ENCODE results near the gene CORT.
A peak's percentile ranks its signal among the peaks of the same experiment; 100 is the strongest.
"Not testable (repeated sequence)": the region's sequence is repeated elsewhere in the genome, so short reads cannot be mapped to it uniquely, and the experiment has no call there.

The CORT gene

DNA sequence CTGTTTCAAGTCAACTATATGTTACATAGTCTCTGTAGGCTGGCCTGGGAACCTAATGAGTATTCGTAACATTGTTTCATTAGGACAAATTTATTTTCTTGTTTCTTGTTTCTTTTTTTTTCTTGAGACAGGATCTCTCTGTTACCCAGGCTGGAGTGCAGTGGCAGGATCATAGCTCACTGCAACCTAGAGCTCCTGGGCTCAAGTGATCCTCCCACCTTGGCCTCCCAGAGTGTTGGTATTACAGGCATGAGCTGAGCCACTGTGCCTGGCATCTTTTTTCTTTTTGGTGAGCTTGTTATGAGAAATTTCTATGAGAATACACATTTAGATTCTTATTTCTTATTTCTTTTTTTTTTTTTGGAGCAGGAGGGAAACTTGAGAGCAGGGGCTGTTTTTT, 12.8 kb upstream of the CORT start:
- FAIRE-seq (no peak), DNase-seq (ENCODE audit: insufficient read length, low spot score) (no peak)

DNA sequence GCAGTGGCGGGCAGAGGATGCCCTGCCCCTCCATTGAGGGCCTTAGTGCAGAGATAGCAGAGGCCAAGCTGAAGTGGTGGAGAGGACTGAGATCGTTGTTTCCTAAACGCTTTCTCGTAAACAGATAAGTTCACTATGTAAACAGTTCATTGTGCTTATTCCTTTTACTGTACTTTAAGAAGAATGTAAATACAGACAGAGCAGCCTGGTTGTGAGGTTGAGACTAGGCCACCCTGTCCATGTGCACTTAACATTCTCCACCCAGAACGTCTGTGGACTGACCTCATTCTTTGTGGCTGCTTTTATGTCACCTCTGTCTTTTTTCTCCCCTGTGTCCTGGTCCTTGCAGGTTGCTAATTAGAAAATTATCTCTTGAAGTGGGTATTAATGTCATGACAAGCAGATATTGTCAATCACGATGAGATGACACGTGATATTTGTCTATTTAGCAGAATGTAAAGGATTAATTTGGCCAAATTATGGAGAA, 11.1 kb upstream of the CORT start:
- DNase-seq (ENCODE audit: insufficient read length, low spot score), result no peak
- no peak for FAIRE-seq

DNA sequence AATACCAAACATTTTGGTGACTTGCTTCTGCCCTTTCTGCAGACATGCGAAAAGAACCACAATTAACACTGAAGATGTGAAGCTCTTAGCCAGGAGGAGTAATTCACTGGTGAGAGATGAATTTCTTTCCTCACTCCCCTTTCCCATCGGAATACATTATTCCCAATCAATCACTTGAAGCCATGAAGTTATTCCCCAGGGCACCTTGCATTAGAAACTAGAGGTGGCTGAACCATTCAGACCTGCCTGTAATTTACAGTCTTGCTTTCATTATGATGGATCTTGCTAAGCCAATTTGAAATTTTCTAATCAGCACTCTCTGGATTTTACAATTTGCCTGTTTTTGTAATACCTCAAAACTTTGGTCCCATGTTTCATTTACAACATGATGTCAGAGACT, 9.5 kb upstream of the CORT start:
- no peak for FAIRE-seq

DNA sequence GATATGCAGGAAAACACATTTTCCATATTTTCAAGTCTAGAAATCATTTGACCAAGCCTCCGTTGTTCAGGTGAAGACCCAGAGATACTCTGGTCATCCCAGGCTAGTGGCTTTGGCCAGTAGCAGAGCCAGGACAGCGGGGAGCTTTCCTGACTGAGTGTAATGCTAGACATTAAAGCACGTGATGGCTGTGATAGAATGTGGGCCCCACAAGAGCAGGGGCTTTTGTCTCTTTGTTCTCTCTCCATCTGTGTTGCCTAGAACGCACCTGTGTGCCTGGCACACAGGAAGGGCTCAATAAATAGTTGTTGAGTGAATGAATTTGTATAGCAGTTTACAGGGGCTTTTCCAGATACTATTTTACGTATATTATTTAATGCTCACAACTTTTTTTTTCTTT, 9.0 kb upstream of the CORT start:
- FAIRE-seq (no peak), DNase-seq (ENCODE audit: insufficient read length, low spot score) (no peak)

More for the DNA sequence above, 9.5 kb upstream of the CORT start:
- no peak for DNase-seq (ENCODE audit: insufficient read length, low spot score)

DNA sequence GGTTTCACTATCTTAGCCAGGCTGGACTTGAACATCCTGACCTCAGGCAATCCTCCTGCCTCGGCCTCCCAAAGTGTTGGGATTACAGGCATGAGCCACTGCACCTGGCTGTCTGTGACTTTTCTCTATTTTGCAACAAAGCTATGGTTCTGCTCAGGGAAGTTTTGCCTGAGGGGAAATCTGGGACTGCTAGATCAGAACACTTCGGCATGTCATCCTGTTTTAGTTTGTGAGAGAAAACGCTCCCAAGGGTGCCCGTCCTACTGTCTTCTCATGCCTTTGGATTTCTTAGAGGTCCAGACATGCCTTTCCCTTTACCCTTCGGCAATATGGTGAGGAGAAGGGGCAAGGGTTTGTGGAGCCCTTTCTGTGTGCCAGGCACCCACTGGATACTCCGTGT, 5.6 kb upstream of the CORT start:
- FAIRE-seq (no peak), DNase-seq (ENCODE audit: insufficient read length, low spot score) (no peak)

DNA sequence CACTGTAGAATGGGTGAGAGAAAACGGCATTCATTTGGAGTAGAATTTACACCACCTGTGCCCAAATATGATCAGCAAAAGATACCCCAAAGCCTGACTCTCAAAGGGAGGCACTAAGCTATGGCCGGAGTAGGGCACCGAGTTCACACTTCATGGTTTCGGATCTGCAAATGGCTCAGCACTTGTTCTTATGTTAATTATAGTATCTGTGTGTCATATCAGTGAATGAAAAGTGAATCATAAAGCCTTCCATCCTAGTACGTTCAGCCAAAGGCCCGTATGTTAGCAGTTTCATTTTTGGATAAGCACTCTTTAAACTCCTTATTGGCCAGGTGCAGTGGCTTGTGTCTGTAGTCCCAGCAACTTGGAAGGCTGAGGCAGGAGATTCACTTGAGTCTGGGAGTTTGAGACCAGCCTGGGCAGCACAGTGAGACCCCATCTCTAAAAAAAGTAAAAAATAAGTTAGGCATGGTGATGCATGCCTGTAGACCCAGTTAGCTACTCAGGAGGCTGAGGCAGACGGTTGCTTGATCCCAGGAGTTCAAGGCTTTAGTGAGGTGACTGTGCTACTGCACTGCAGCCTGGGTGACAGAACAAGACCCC, 4.9 kb upstream of the CORT start:
- DNase-seq (ENCODE audit: insufficient read length, low spot score) (no peak), FAIRE-seq (no peak)

DNA sequence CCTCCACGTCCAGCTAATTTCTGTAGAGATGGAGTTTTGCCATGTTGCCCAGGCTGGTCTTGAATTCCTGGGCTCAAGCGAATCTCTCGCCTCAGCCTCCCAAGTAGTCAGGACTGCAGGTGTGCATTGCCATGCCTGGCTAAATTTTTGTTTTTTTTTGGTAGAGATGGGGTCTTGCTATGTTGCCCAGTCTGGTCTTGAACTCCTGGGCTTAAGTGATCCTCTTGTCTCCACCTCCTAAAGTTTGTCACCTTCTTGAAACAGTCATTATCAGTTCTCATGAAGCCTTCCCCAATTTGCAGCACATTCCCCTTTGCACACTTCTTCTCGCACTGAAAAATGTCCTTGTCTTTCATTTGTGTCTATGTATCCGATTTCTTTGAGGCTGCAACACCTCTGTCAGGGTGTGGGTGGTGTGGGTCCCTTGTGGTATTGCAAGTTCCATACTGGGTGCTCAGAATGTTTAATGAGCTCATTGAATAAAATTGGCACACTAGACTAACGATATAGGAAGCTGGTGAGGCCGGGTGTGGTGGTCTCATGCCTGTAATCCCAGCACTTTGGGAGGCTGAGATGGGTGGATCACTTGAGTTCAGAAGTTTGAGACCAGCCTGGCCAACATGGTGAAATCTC, 2.9 kb upstream of the CORT start:
- no peak for DNase-seq (ENCODE audit: insufficient read length, low spot score)
- no peak for FAIRE-seq

DNA sequence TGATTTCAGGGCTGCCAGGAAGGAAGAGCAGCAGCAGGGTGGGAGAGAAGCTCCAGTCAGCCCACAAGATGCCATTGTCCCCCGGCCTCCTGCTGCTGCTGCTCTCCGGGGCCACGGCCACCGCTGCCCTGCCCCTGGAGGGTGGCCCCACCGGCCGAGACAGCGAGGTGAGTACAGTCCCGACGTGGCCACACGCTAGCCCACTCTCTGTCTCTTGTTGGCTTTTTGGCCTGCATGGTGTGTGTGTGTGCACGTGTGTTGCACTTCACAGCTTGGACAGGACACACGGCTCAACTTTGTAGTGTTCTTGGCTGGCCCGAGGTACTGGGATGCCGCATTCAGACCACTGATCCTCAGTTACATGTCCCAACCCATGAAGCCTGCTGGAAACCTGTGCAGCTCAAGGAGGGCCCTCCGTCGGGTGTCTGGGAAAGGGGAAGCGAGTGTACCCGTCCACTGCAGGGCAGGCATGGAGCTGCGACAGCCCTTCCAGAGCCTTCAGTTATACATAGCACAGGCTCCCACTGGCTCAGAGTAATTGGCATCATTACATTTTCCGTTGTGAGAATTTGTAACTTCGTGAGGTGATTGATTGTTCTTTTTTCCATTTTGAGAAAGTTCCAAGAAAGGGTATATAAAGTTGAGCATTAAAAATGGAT, 454 bp downstream of the CORT start:
- FAIRE-seq, result no peak
- no peak for DNase-seq (ENCODE audit: insufficient read length, low spot score)

DNA sequence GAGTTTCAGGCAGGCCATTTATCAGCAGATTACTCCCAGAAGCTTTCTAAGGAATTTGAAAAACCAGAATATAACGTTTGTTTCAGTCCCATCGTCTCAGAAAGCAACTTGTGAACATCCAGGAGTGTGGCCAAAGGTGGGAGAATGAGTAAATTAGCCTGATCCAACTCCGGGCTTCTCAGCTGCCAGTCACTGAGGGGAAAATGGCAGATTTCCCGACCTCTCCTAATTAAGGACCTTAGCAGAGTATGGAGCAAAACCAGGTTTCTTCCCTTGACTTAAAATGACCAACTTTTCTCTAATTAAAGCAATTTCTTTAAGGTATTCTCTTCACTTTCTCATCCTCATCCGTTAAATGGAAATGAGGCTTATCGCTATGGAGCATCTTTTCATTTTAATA, 1.0 kb downstream of the CORT start:
- FAIRE-seq (no peak), DNase-seq (ENCODE audit: insufficient read length, low spot score) (no peak)

DNA sequence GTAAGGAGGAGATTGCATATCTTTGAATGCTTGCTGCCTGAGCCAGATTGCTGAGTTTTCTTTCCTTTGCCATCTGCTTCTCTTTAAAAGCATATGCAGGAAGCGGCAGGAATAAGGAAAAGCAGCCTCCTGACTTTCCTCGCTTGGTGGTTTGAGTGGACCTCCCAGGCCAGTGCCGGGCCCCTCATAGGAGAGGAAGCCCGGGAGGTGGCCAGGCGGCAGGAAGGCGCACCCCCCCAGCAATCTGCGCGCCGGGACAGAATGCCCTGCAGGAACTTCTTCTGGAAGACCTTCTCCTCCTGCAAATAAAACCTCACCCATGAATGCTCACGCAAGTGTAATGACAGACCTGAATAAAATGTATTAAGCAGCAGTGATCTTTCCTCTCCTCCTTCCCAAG, 1.5 kb downstream of the CORT start:
- no peak for DNase-seq (ENCODE audit: insufficient read length, low spot score)
- no peak for FAIRE-seq

DNA sequence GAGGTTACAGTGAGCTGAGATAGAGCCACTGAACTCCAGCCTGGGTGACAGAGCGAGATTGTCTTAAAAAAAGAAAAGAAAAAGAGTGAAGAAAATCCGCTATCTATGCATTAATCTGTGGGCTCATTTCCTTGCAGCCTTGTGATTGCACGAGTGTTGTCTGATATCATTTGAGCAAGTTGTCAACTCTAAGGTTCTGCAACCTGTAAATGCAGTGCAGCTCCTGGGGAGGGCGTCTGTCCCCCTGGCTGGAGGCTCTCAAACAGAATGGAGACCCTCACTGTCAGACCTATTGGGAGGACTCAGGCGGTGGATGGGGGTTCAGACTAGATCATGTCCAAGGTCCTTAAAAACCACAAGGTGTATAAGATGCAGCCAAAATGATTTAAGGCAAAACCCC, 6.2 kb downstream of the CORT start:
- DNase-seq (ENCODE audit: insufficient read length, low spot score), result no peak
- no peak for FAIRE-seq

DNA sequence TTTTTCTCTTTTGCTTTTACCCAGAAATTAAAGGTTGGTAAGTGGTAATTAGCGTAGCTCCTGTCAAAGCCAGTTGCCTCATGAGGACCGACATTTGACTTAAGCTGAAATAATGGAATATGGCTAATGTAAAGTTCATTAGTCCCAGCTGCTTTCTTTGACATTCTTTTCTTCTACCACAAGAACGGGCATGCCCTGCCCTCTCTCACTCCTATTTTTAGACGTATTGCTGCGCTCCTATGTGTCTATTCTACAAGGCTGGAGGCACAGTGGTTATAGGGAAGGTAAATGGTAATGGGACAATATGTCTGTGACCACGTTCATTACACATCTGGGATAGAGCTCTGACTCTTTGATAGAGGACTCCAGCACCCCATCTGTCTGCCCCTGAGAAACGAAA, 6.8 kb downstream of the CORT start:
- FAIRE-seq, result peak; percentile 52
- DNase-seq (ENCODE audit: insufficient read length, low spot score), result no peak

DNA sequence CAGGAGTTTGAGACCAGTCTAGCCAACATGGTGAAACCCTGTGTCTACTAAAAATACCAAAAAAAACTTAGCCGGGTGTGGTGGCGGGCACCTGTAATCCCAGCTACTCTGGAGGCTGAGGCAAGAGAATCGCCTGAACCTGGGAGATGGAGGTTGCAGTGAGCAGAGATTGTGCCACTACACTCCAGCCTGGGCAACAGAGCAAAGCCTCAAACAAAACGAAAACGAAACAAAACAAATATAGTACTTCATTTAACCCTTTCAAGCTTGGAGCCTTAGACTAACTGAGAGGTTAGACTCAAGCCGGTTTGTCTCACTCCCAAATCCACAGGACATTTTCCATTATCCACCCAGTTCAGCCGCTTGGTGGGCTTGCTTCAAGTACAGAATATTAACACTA, 7.6 kb downstream of the CORT start:
- FAIRE-seq; DNase-seq (ENCODE audit: insufficient read length, low spot score): not testable (repeated sequence)

DNA sequence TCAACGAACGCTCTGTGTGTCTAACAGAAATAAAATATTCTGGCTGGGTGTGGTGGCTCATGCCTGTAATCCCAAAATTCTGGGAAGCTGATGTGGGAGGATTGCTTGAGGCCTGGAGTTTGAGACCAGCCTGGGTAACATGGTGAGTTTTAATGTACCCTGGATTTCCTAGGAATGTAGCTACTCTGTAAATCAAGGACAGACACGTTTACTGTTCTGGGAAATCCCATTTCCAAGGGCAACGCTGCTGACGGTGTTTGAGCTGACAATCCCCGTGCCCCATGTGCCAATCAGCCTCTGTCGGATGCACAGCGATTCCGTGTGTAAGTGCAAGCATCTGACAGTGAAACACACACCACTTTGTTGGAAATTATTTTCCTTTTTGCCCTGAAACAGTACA, 8.0 kb downstream of the CORT start:
- FAIRE-seq, result no peak
- DNase-seq (ENCODE audit: insufficient read length, low spot score), result no peak

DNA sequence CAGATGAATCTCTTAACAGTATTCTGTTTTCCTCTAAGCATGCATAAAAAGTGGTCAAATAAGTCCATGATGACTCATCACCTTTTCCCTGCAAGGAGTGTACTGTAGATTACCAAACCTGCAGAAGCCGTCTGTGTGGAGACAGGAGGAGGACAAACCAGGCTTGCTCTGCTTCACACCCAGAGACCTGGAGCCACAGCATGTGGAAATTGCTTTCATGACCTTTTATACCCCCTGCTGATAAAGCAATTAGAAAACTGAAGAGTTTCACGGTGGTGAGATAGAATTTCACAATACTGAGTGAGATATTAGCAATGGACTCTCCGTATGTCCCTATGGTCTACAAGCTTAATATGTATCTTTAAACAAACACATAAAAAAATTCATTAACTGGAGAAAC, 9.4 kb downstream of the CORT start:
- FAIRE-seq, result no peak
- DNase-seq (ENCODE audit: insufficient read length, low spot score), result no peak

DNA sequence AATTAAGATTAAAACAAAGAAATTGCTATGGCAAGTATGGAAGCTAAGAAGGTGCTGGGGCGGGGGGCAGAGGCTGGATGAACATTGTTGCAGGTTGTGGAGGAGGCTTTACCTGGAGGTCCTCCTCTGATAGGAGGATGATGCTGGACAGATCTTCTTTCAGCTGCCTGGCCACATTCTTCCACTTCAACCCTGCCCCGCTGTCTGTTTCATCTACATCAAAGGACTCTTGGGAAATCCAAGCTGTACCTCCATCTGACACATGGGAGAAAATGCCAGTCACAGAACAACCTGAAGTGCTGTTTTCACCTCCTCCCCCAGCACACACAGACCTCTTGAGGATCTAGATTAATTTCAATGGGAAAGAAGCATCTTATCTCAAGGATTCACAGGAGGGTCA, 17.2 kb downstream of the CORT start:
- DNase-seq (ENCODE audit: insufficient read length, low spot score) (no peak), FAIRE-seq (no peak)

DNA sequence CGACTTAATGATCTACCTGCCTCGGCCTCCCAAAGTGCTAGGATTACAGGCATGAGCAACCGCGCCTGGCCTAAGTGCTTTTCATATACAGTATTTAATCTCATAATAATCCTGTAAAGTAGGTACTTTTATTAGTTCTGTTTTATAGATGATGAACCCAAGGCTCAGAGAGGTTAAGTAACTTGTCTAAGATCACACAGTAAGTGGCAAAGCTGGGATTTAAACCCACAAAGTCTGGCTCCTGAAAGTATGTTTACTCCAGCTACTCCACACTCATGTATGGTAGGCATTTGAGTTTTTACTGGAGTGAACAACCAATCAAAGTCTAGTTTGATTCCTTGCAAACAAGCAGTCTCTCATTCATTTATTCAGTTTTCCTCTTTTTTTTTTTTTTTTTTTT, 20.2 kb downstream of the CORT start:
- no peak for FAIRE-seq

DNA sequence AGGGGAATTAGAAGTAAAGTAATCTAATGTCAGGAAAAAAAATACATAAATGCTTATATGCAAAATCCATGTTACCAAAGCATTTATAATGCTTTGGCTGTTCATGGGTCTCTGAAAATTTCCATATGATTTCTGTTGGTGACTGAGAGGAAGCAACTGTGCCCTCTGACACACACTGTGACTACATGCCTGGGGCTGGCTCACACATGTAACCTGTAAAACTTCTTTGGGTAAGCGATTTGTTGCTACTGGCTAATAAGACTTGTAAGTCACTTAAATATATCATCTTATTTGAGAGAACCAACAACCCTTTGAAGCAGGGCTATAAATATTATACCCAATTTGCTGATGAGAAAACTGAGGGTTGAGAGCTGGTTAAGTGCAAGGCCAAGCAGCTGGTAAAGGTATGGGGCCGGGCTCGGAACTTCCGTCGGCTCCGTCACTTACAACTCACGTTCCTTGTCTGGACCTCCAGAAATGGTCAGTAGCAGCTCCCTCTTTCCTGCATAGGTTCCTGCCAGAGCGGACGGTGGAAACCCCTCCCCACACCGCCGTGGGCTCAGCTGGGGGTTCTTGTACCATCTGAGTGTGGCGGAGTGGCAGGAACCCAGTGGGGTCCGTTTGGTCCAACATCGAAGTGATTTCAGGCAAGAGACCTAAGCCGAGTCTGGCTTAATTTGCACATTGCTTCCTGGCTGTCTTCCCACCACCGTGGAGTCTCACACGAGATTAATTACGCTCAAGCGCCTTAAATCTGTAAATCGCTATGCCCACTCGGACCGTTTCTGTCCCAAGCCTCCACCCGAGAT, 21.8 kb downstream of the CORT start:
- no peak for DNase-seq (ENCODE audit: insufficient read length, low spot score)
- FAIRE-seq, result no peak

More for the DNA sequence above, 20.2 kb downstream of the CORT start:
- DNase-seq (ENCODE audit: insufficient read length, low spot score), result no peak

DNA sequence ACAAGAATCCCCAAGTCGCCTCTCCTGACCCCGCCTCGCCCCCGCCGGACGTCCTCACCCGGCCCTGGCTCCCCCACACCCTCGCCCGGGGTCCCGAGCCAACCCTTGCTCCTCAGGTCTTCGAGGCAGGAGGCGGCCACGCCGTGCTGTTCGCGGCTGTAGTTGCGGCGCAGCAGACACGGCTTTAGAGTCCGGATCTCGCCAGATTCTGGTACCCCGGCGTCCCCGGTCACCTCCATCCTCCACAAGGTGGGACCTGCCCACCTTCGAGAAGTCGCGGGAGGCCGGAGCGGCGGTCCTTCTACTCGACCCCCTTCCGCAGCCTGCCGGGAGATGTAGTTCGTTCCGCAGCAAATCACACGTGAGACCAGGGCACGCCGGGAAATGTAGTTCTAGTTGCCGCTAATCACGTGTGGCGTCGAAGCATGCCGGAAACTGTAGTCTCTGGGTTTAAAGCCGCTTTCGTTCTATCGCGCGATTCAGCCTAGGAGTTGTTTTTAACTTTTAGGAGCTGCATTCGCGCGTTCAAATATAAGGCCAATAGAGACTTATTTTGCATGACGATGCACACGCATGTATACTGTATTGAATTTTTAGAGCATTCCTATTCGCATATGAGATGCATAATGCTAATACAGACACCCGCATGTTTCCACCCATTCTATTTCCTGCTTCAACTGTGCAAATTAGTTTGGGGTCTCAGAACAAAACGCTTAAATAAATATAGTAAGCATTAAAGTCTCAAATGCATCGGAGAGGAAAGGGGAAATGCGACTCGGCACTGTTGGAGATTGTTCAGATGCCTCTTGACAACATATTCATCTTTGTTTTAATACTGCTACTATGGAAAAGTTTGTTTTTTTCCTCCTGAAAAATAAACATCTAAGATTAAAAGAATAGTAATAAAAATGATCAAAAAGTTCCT, 22.7 kb downstream of the CORT start, which contains the start of gene DFFA:
TSS of gene DFFA (minus strand) at position 310 of the 925 bp plus-strand sequence. CDS start at position 239, 71 bp downstream.
- peak; percentile 95 for FAIRE-seq
- DNase-seq (ENCODE audit: insufficient read length, low spot score), result peak; percentile 89

DNA sequence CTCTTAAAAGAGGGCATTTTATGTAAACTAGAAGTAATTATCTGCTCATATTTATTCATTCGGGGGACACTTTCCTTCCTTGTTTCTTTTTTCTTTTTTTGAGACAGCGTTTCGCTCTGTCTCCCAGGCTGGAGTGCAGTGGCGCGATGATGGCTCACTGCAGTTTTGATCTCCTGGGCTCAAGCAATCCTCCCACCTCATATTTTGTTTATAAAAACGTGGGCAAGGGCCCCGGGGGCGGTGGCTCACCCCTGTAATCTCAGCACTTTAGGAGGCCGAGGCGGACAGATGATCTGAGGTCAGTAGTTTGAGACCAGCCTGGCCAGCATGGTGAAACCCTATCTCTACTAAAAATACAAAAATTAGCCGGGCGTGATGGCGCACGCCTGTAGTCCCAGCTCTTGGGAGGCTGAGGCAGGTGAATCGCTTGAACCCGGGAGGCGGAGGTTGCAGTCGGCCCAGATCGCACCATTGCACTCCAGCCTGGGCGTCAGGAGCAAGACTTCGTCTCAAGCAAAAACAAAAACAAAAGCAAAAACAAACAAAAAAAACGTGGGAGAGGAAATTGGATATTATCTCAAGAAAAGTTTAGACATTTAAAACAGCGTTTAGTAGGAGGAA, 23.4 kb downstream of the CORT start:
- DNase-seq (ENCODE audit: insufficient read length, low spot score) (no peak), FAIRE-seq (no peak)

All from GM19239 (cell line).